Right atrium auricular region (tissue), 2 donors: Measurements from ENCODE around the gene SUN5. TPM values are rescaled to one million over a fixed set of nuclear protein-coding genes. Genes with fewer than 3 reads are reported as not detected.
"Not testable (repeated sequence)": the region's sequence is repeated elsewhere in the genome, so short reads cannot be mapped to it uniquely, and the experiment has no call there.

Experiments
- DNase-seq: peaks from one replicate; pipeline ENCODE4 v3.0.0-alpha.2; 2019; ENCODE audit warnings: low spot score
- H3K27ac ChIP-seq, 2 donors: fragments of 200-600 bp; sonication (generic); 1 replicate in 1 of 2; 2 replicates in 1 of 2; pipeline ENCODE4 v1.5.1; 2016 to 2019
- H3K27me3 ChIP-seq, 2 donors: fragments of 200-600 bp; sonication (generic); one replicate each; pipeline versions ENCODE4 v1.5.1 to v1.6.0; 2017 to 2019
- H3K36me3 ChIP-seq: fragments of 200-600 bp; sonication (generic); one replicate; pipeline ENCODE4 v1.5.1; 2016
- H3K4me1 ChIP-seq, 2 donors: fragments of 200-600 bp; sonication (generic); one replicate each; pipeline versions ENCODE4 v1.5.1 to v1.6.0; 2017 to 2019
- H3K4me3 ChIP-seq, 2 donors: fragments of 200-600 bp; sonication (generic); 1 replicate in 1 of 2; 2 replicates in 1 of 2; pipeline ENCODE4 v1.5.1; 2017 to 2019; ENCODE audit warnings: mild to moderate bottlenecking in 1 of 2, moderate library complexity in 1 of 2
- H3K9me3 ChIP-seq, 2 donors: fragments of 200-600 bp; sonication (generic); one replicate each; pipeline ENCODE4 v1.5.1; 2019
- CTCF ChIP-seq, 2 donors: fragments of 200-600 bp; sonication (generic); IDR thresholded peaks; one replicate each; pipeline ENCODE4 v1.5.1; 2019; ENCODE audit warnings: antibody characterized with exemption in 2 of 2
- total RNA-seq, 2 donors: library from RNA; depleted of rRNA; stranded (reverse); fragments of >200 nt; gene quantifications; one replicate each; pipeline ENCODE4 v1.1.0, GENCODE V29; 2016

Gene SUN5
- total RNA-seq, result not detected

- DNase-seq, result no peak
- no peak within 1 kb of the TSS for H3K27ac ChIP-seq
- no peak for TF ChIP-seq CTCF (IDR thresholded peaks at IDR 0.05)
- H3K4me1 ChIP-seq, result no peaks in the 10 kb centered on the region
- H3K36me3 ChIP-seq, result no peaks in the 10 kb centered on the region
- no peak within 1 kb of the TSS for H3K4me3 ChIP-seq
- H3K9me3 ChIP-seq, result peaks cover 0 to 7% of the 10 kb centered on the region in 2 donors
- H3K27me3 ChIP-seq, result no peaks in the 10 kb centered on the region
Measured at GRCh38 chr20:33004141-33004751, at the start of gene SUN5. Gene SUN5, minus strand, starts transcription at chr20:33004433. Its CDS starts 93 bp downstream, at chr20:33004340.

DNA sequence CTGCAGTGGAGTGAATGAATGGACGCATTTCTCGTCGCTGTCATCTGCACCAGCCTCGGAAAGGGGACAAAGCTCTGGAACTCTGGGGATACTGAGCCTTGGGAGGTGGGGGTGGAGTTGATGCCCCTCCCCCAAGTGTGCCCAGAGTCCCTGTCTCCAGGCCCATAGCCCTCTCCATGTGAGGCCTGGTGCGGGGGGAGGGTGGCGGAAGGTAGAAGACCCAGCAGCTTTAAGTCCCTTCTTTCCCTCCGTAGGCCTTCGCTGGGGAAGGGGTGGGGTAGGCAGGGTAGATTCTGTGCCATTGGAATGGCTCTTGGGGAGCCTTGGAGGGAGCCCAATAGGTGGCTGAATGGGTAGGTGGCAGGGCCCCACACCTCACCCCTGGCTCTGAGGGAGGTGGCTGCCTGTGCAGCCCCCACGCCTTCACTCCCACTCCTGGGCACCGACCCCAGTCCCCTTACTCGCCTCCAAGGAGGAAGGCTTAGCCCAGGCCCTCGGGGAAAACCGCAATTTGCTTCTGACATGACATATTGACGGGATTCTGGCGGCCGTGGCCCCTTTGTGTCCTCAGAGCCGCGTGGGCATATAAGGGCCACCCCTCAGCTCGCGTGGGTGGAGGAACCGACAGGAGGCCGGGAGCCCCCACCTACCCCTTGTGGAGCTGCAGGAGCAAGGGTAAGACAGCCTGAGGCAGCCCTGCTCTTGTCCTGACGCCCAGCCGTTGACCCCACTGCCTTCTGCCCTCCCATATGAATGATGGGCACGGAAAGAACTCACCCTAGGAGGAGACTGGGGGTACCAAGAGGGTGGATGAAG, 49.3 kb upstream of the SUN5 start, which contains the start of gene BPIFB3:
Gene BPIFB3, plus strand, starts transcription at position 613 of the 816 bp plus-strand sequence. CDS start 1,533 bp downstream, outside the sequence.
- H3K27ac ChIP-seq, result no peak within 1 kb of the TSS
- no peaks in the 10 kb centered on the region for H3K27me3 ChIP-seq
- no peak within 1 kb of the TSS for H3K4me3 ChIP-seq
- no peaks in the 10 kb centered on the region for H3K36me3 ChIP-seq
- H3K9me3 ChIP-seq, result no peaks in the 10 kb centered on the region
- TF ChIP-seq CTCF (IDR thresholded peaks at IDR 0.05), result no peak
- DNase-seq, result no peak
- no peaks in the 10 kb centered on the region for H3K4me1 ChIP-seq

DNA sequence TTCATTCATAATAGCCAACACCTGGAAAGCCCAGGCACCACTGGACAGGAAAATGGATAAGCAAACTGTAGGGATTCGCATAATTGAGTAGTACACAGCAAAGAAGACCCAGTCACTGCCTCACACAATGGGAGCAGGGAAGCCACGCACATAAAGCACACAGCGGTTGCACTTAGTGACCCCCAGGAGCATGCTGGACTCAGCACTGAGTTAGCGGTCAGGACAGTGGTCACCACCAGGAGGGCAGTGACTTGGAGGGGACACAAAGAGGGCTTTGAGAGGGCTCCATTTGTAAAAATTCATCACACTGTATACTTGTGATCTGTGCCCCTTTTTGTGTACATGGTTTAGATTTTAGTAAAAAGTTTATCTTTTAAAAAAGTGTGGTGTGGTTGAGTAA, 47.1 kb upstream of the SUN5 start:
- H3K4me3 ChIP-seq, result no peak overlapping the region
- no peaks in the 10 kb centered on the region for H3K4me1 ChIP-seq
- H3K27ac ChIP-seq, result no peak overlapping the region
- H3K9me3 ChIP-seq, result peaks cover 0 to 3% of the 10 kb centered on the region in 2 donors
- TF ChIP-seq CTCF (IDR thresholded peaks at IDR 0.05), result no peak
- no peaks in the 10 kb centered on the region for H3K27me3 ChIP-seq
- H3K36me3 ChIP-seq, result no peaks in the 10 kb centered on the region
- no peak for DNase-seq

DNA sequence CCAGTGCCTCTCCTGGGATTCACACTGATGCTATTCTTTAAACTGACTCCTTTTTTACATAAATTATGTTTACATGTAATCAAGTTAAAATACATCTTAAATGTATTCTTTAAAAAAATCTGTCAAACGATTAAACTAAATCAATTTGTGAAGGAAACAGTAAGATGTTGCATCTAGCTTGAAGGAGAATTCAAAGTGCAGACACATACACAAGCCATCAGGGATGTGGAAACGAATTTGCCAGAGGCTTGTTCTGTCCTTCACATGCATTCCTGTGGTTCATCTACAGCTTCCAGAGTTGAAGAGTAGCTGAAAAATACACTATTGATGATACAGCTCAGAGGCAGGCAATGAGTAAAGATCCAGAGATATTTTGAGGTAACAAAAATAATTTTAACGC, 42.2 kb upstream of the SUN5 start:
- no peaks in the 10 kb centered on the region for H3K4me1 ChIP-seq
- no peak overlapping the region for H3K27ac ChIP-seq
- H3K27me3 ChIP-seq, result no peaks in the 10 kb centered on the region
- H3K36me3 ChIP-seq, result no peaks in the 10 kb centered on the region
- no peak for DNase-seq
- no peak overlapping the region for H3K4me3 ChIP-seq
- no peak for TF ChIP-seq CTCF (IDR thresholded peaks at IDR 0.05)
- H3K9me3 ChIP-seq, result peaks cover 0 to 21% of the 10 kb centered on the region in 2 donors

DNA sequence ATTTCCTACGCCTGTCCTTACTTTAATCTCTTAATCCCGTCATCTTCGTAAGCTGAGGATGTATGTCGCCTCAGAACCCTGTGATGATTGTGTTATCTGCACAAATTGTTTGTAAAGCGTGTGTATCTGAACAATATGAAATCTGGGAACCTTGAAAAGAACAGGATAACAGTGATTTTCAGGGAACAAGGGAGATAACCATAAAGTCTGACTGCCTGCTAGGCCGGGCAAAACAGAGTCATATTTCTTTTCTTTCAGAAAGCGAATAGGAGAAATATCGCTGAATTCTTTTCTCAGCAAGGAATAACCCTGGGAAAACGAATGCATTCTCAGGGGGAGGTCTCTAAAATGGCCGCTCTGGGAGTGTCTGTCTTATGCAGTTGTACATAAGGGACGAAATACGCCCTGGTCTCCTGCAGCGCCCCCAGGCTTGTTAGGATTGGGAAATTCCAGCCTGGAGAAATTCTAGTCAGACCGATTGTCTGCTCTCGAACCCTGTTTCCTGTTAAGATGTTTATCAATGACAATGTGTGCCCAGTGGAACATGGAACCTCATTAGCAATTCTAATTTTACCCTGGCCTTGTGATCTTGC, 41.0 kb upstream of the SUN5 start:
- not testable (repeated sequence) for DNase-seq, H3K4me3 ChIP-seq, H3K4me1 ChIP-seq, H3K27me3 ChIP-seq, H3K36me3 ChIP-seq, H3K27ac ChIP-seq
- H3K9me3 ChIP-seq, result peaks cover 0 to 21% of the 10 kb centered on the region in 2 donors

DNA sequence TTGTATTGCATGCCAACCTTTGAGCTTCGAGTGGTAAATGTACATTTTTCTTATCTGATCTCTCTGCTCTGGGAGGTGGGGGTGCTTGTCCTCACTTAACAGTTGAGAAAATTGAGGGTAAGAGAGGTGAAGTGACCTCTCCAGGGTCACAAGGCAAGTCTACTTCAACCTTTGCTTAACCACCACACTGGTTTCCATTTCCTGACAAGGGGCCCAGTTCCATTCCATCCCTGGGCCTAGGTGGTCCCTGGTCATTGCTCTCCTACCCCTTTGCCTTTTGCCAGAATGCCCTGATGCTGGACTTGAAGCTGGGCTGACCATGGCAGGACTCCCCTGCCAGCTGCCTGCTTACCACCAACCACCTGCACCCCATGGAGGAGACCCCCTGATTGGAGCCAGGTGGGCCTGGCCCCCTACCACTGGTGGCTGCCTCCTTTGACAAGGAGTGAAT, 39.5 kb upstream of the SUN5 start:
- H3K27ac ChIP-seq, result no peak overlapping the region
- no peak for DNase-seq
- no peak overlapping the region for H3K4me3 ChIP-seq
- TF ChIP-seq CTCF (IDR thresholded peaks at IDR 0.05), result no peak
- no peaks in the 10 kb centered on the region for H3K4me1 ChIP-seq
- H3K9me3 ChIP-seq, result peaks cover 0 to 21% of the 10 kb centered on the region in 2 donors
- no peaks in the 10 kb centered on the region for H3K27me3 ChIP-seq
- H3K36me3 ChIP-seq, result no peaks in the 10 kb centered on the region
